ENCODE measurements around the gene MDH2. TPM values are rescaled to one million over a fixed set of nuclear protein-coding genes. Genes with fewer than 3 reads are reported as not detected.
A peak's percentile ranks its signal among the peaks of the same experiment; 100 is the strongest.

The MDH2 gene
- total and polyA plus RNA-seq, 2 of the 8 experiments (the other 6 are each of a cell fraction or from before 2014, with no cell fraction given) = 203 to 254 TPM

- TF ChIP-seq, protein P1, sequence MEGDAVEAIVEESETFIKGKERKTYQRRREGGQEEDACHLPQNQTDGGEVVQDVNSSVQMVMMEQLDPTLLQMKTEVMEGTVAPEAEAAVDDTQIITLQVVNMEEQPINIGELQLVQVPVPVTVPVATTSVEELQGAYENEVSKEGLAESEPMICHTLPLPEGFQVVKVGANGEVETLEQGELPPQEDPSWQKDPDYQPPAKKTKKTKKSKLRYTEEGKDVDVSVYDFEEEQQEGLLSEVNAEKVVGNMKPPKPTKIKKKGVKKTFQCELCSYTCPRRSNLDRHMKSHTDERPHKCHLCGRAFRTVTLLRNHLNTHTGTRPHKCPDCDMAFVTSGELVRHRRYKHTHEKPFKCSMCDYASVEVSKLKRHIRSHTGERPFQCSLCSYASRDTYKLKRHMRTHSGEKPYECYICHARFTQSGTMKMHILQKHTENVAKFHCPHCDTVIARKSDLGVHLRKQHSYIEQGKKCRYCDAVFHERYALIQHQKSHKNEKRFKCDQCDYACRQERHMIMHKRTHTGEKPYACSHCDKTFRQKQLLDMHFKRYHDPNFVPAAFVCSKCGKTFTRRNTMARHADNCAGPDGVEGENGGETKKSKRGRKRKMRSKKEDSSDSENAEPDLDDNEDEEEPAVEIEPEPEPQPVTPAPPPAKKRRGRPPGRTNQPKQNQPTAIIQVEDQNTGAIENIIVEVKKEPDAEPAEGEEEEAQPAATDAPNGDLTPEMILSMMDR (IDR thresholded peaks at IDR 0.05; ENCODE audit: control extremely low read depth in 1 of 3, insufficient read depth in 1 of 3, low read depth in 1 of 3, low read length in 3 of 3) = peak; percentile 94 to 96 (median 94)
- TF ChIP-seq CREB1 (IDR thresholded peaks at IDR 0.05) = no peak
- no peak for TF ChIP-seq HDAC2 (IDR thresholded peaks at IDR 0.05; ENCODE audit: borderline replicate concordance in 1 of 2, low read depth in 2 of 2, low read length in 2 of 2)
- TF ChIP-seq RAD21 (IDR thresholded peaks at IDR 0.05 in 1 of 2, conservative IDR thresholded peaks at IDR 0.05 in 1 of 2; ENCODE audit: low read depth in 2 of 2, low read length in 2 of 2) = peak; percentile 97 to 98
- peak; percentile 34; the same call in 1 of the 2 replicates for TF ChIP-seq TEAD4 (IDR thresholded peaks at IDR 0.05; ENCODE audit: low read depth, low read length)
Observed at GRCh38 chr7:76020031-76020714, 27.7 kb upstream of the MDH2 start (continued).
